ENCODE results near the gene EVC2.

Gene EVC2

DNA sequence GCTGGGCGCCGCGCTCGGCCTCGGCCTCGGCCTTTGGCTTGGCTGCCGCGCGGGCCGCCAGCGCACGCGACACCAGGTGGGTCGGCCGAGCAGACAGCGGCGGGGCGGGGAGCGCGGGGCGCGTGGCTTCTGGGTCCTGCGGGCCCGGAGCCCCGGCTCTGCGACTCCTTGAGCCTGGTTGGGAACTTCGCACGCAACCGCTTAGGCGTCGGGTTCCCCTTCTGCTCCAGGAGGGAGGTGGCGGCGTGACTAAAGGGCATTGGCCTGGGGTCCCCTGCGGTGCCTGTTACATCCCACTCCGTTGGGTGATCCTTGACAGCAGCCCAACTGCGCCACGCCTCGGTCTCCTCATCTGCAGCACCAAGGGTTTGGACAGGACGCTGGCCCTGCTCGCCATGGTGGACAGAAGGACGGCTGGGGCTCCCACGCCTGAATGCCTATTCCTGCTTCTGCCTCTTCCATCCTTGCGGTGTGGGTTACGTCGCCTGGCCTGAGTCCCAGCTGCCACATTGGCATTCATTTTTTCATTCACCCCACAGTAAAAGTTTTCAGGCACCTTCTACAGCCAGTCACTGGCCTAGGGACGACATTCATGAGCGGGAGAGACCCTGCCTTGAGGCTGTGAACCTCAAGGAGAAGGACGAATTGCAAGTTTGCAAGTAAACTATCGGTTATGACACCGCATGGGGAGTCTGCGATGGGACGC is 3.3 kb upstream of the EVC2 start:
- peak overlapping the region; percentile 74 for H3K27ac ChIP-seq
- TF ChIP-seq, protein P1, sequence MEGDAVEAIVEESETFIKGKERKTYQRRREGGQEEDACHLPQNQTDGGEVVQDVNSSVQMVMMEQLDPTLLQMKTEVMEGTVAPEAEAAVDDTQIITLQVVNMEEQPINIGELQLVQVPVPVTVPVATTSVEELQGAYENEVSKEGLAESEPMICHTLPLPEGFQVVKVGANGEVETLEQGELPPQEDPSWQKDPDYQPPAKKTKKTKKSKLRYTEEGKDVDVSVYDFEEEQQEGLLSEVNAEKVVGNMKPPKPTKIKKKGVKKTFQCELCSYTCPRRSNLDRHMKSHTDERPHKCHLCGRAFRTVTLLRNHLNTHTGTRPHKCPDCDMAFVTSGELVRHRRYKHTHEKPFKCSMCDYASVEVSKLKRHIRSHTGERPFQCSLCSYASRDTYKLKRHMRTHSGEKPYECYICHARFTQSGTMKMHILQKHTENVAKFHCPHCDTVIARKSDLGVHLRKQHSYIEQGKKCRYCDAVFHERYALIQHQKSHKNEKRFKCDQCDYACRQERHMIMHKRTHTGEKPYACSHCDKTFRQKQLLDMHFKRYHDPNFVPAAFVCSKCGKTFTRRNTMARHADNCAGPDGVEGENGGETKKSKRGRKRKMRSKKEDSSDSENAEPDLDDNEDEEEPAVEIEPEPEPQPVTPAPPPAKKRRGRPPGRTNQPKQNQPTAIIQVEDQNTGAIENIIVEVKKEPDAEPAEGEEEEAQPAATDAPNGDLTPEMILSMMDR (IDR thresholded peaks at IDR 0.05), result no peak
- no peak for TF ChIP-seq ZFX (IDR thresholded peaks at IDR 0.05; ENCODE audit: borderline replicate concordance)

DNA sequence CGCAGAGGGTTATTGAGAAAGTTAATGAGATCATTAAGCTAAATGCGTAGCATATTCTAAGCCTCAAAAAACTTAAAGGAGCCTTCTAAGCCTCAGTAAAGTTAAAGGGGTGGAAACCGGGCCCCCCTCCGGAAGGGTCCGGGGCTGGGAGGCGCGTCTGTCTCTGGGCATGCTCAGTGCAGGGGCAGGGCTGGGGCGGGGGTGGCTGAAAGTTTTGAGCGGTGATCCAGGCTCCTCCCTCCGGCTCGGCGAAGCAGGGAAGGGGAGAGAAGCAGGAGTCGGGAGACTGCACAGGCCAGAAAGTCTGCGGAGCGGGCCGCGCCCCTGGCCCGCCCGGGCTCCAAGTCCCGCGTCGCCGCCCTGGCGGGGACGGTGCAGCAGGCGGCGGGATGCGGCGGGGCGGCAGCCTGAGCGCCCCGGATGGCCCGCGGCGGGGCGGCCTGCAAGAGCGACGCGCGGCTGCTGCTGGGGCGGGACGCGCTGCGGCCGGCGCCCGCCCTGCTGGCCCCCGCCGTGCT is 2.7 kb upstream of the EVC2 start, which contains the start of gene EVC:
Gene EVC, plus strand, starts transcription at position 241 of the 518 bp plus-strand sequence. Its CDS starts 180 bp downstream, at position 421.
- TF ChIP-seq, protein P1 (IDR thresholded peaks at IDR 0.05), result no peak; the same call in 1 of the 2 replicates
- TF ChIP-seq ZFX (IDR thresholded peaks at IDR 0.05; ENCODE audit: borderline replicate concordance), result no peak
- peak within 1 kb of the TSS; percentile 74 for H3K27ac ChIP-seq

DNA sequence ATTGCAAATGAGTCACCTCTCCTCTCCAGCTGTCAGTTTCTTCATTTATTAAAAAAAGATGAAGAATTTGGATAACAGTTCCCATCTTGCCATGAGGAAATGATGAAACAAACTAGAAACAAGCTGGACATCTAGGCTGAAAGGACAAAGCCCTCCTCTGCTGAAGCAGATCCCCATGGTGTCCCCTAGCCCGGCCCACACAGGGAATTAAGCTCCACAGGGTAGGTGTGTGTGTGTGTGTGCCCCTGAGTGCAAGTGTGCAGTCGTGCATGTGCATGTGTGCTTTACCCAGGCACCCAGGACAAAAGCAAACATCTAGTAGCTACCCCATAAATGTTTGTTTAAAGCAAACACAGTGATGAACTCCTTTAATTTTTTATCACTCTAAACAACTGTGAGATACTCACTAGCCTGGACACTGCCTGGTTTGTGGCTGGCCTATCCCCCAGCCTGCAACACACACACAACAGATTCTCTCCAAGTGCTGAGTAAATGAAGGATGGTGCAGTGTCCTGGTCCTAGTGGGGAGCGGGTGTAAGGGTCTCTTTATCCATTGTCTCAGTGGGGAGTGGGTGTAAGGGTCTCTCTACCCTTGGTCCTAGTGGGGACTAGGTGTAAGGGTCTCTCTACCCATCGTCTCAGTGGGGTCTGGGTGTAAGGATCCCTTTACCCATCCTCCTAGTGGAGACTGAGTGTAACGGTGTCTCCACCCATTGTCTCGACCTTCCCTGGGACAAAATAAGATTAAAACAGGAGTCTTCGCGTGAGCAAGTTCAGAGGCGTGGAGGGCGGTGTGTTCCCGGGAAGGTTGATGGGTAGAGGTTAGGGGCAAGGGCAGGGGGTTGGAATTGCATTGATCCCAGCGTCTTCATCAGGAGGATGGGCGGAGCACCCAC is 2.0 kb upstream of the EVC2 start:
- TF ChIP-seq, protein P1 (IDR thresholded peaks at IDR 0.05), result peak; percentile 35
- no peak for TF ChIP-seq ZFX (IDR thresholded peaks at IDR 0.05; ENCODE audit: borderline replicate concordance)
- peak overlapping the region; percentile 74 for H3K27ac ChIP-seq

GRCh38 chr4:5709207-5709575 is 832 bp upstream of the EVC2 start:
- TF ChIP-seq, protein P1 (IDR thresholded peaks at IDR 0.05), result no peak
- TF ChIP-seq ZFX (IDR thresholded peaks at IDR 0.05; ENCODE audit: borderline replicate concordance), result no peak
- peak overlapping the region; percentile 74 for H3K27ac ChIP-seq

- H3K27ac ChIP-seq, result peak overlapping the region; percentile 74
- TF ChIP-seq, protein P1 (IDR thresholded peaks at IDR 0.05), result no peak
- no peak for TF ChIP-seq ZFX (IDR thresholded peaks at IDR 0.05; ENCODE audit: borderline replicate concordance)
These were observed 446 bp downstream of the EVC2 start for GRCh38 chr4:5707778-5708448.

- no peak for TF ChIP-seq ZFX (IDR thresholded peaks at IDR 0.05; ENCODE audit: borderline replicate concordance)
- TF ChIP-seq, protein P1 (IDR thresholded peaks at IDR 0.05), result no peak
- H3K27ac ChIP-seq, result no peak overlapping the region
These were observed 993 bp downstream of the EVC2 start for GRCh38 chr4:5707366-5707765.

All from 22Rv1 (cell line).